ENCODE results near the gene DENND6A.
"Not testable (repeated sequence)": the region's sequence is repeated elsewhere in the genome, so short reads cannot be mapped to it uniquely, and the experiment has no call there.

DNA sequence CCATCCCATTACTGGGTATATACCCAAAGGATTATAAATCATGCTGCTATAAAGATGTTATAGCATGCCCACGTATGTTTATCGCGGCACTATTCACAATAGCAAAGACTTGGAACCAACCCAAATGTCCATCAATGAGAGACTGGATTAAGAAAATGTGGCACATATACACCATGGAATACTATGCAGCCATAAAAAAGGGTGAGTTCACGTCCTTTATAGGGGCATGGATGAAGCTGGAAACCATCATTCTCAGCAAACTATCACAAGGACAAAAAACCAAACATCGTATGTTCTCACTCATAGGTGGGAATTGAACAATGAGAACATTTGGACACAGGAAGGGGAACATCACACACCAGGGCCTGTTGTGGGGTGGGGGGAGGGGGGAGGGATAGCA, 81.0 kb downstream of the DENND6A start:
- TF ChIP-seq, protein P1, sequence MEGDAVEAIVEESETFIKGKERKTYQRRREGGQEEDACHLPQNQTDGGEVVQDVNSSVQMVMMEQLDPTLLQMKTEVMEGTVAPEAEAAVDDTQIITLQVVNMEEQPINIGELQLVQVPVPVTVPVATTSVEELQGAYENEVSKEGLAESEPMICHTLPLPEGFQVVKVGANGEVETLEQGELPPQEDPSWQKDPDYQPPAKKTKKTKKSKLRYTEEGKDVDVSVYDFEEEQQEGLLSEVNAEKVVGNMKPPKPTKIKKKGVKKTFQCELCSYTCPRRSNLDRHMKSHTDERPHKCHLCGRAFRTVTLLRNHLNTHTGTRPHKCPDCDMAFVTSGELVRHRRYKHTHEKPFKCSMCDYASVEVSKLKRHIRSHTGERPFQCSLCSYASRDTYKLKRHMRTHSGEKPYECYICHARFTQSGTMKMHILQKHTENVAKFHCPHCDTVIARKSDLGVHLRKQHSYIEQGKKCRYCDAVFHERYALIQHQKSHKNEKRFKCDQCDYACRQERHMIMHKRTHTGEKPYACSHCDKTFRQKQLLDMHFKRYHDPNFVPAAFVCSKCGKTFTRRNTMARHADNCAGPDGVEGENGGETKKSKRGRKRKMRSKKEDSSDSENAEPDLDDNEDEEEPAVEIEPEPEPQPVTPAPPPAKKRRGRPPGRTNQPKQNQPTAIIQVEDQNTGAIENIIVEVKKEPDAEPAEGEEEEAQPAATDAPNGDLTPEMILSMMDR (IDR thresholded peaks at IDR 0.05) = not testable (repeated sequence)
- not testable (repeated sequence) for TF ChIP-seq POLR2A (IDR thresholded peaks at IDR 0.05)

Measured in adrenal gland (tissue), 5 donors.